ENCODE results near the gene POU5F2.

DNA sequence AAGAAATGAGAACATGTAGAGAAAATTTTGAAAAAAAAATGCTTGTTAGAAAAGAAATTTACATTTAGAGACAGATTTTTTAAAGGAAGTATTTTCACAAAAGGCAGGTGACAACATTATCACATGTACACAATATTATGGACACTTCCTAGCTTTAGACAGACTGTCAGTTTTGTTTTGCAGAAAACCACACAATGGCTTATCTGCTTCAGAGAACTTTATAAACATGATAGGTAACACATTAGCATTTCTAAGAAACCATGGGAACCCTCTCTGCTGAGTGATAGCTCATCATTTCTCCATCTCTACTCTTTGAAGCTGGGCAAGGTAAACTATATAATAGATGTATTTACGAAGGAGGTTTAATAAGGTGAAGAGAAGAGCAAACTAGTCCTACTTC lies 25.6 kb downstream of the POU5F2 start:
- TF ChIP-seq, protein P1, sequence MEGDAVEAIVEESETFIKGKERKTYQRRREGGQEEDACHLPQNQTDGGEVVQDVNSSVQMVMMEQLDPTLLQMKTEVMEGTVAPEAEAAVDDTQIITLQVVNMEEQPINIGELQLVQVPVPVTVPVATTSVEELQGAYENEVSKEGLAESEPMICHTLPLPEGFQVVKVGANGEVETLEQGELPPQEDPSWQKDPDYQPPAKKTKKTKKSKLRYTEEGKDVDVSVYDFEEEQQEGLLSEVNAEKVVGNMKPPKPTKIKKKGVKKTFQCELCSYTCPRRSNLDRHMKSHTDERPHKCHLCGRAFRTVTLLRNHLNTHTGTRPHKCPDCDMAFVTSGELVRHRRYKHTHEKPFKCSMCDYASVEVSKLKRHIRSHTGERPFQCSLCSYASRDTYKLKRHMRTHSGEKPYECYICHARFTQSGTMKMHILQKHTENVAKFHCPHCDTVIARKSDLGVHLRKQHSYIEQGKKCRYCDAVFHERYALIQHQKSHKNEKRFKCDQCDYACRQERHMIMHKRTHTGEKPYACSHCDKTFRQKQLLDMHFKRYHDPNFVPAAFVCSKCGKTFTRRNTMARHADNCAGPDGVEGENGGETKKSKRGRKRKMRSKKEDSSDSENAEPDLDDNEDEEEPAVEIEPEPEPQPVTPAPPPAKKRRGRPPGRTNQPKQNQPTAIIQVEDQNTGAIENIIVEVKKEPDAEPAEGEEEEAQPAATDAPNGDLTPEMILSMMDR (IDR thresholded peaks at IDR 0.05) = no peak
- no peak for TF ChIP-seq ZFX (IDR thresholded peaks at IDR 0.05; ENCODE audit: borderline replicate concordance)

All from 22Rv1 (cell line).